Stomach (tissue), 9 donors: Measurements from ENCODE around the gene SAMD3. TPM values are rescaled to one million over a fixed set of nuclear protein-coding genes. Genes with fewer than 3 reads are reported as not detected.

Source experiments
- DNase-seq, 2 donors: peaks; one replicate each; pipeline versions ENCODE4 v3.0.0 to v3.0.0-alpha.2; 2013 to 2019
- H3K27ac ChIP-seq, 5 donors: fragments of 200-600 bp in 4 of 5; sonication (generic) in 4 of 5; one replicate each; pipeline ENCODE4 v1.5.1; 2013 to 2019; ENCODE audit warnings: mild to moderate bottlenecking in 1 of 5, moderate library complexity in 1 of 5
- H3K27me3 ChIP-seq, 3 donors: fragments of 200-600 bp; sonication (generic); one replicate each; pipeline ENCODE4 v1.5.1; 2017 to 2019; ENCODE audit warnings: mixed run types in 1 of 3
- H3K36me3 ChIP-seq, 4 donors: fragments of 200-600 bp; sonication (generic); 1 replicate in 3 of 4; 2 replicates in 1 of 4; pipeline ENCODE4 v1.5.1; 2016 to 2019
- H3K4me1 ChIP-seq, 4 donors: fragments of 200-600 bp; sonication (generic); one replicate each; pipeline ENCODE4 v1.5.1; 2016 to 2019
- H3K4me3 ChIP-seq, 4 donors: fragments of 200-600 bp; sonication (generic) in 3 of 4; one replicate each; pipeline ENCODE4 v1.5.1; 2016 to 2019; ENCODE audit warnings: mild to moderate bottlenecking in 1 of 4
- H3K9me3 ChIP-seq, 4 donors: fragments of 200-600 bp; sonication (generic); one replicate each; pipeline ENCODE4 v1.5.1; 2016 to 2019
- EP300 ChIP-seq: sonication (generic); formaldehyde crosslinking; IDR thresholded peaks from one replicate; pipeline ENCODE4 v1.6.1; 2017; ENCODE audit warnings: antibody characterized with exemption
- POLR2A ChIP-seq, 4 donors: fragments of 450-650 bp; IDR thresholded peaks; one replicate each; pipeline ENCODE4 v1.6.1; 2016; ENCODE audit warnings: antibody characterized with exemption in 4 of 4, control low read depth in 2 of 4, mild to moderate bottlenecking in 1 of 4, moderate library complexity in 1 of 4
- POLR2AphosphoS5 ChIP-seq, 3 donors: sonication (generic); formaldehyde crosslinking; IDR thresholded peaks; one replicate each; pipeline ENCODE4 v1.6.1; 2016; ENCODE audit warnings: antibody characterized with exemption in 3 of 3
- WGBS, 5 donors: extraction: QIAGEN DNeasy Blood & Tissue Kit in 3 of 5; methylation state at CpG; one replicate each; pipeline versions ENCODE4 v1.1.5 to v1.1.7; 2013 to 2018; 5-methylcytosine and 5-hydroxymethylcytosine counted together
- intact Hi-C: fragments of 100-400 bp; cut with DNase I; formaldehyde crosslinking; loops from one replicate; pipeline ENCODE4 v1.15.1; 2023; ENCODE audit warnings: low total_unique reads
- polyA plus RNA-seq, 3 donors: library from polyadenylated mRNA; stranded (reverse); fragments of 200-250 nt; gene quantifications; one replicate each; pipeline ENCODE4 v1.2.3, GENCODE V29; 2013
- total RNA-seq, 5 donors: library from RNA; depleted of rRNA; stranded (reverse); fragments of >200 nt; gene quantifications; one replicate each; pipeline versions ENCODE4 v1.1.0 to v1.2.3, GENCODE V29; 2014 to 2016
- TF ChIP-seq, protein P1 (sequence below), 7 experiments: fragments of 450-650 bp in 4 of 7; fragments of 200-600 bp in 3 of 7; sonication (generic) in 3 of 7; IDR thresholded peaks; one replicate each; pipeline ENCODE4 v1.5.1; 2016 to 2019; ENCODE audit warnings: antibody characterized with exemption in 7 of 7, control low read depth in 2 of 7, mild to moderate bottlenecking in 1 of 7
- donor health status: healthy with polysubstance abuse.
- donor health status: Bipolar disorder and iron deficiency.
- donor health status: healthy.

SAMD3 gene
- total and polyA plus RNA-seq, 8 donors, result 0.15 to 4.2 (median 1.3) TPM; not detected in 2

DNA sequence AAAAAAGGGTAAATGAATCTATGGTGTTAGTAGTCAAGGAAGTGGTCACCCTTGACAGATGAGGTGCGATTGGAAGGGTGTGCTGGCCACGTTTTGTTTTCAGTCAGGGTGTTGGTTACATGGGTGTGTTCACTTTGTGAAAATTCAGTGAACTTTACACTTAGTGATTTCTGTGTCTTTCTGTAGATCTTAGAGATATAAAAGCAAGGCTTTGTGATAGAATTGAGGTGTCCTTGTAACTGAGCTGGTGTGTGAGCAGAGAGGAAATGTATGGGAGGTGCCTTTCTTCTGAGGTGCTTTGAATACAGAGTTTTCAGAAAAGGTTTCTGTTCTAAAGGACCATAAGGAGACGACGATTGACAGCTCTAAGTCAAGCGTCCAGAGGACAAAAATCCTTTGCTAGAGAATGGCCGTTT, 90.5 kb downstream of the SAMD3 start:
- H3K4me1 ChIP-seq, result peaks cover 0 to 4% (median 0%) of the 10 kb centered on the region in 4 donors
- intact Hi-C loops, result no loop called here
- no peaks in the 10 kb centered on the region for H3K9me3 ChIP-seq
- peaks cover 0 to 15% (median 9%) of the 10 kb centered on the region in 4 donors for H3K36me3 ChIP-seq
- peak in 1 of 2 donors; percentile 78 for DNase-seq
- no peaks in the 10 kb centered on the region for H3K27me3 ChIP-seq
- no peak overlapping the region for H3K4me3 ChIP-seq
- TF ChIP-seq POLR2AphosphoS5 (IDR thresholded peaks at IDR 0.05), result no peak
- no peak for TF ChIP-seq POLR2A (IDR thresholded peaks at IDR 0.05)
- TF ChIP-seq, protein P1, sequence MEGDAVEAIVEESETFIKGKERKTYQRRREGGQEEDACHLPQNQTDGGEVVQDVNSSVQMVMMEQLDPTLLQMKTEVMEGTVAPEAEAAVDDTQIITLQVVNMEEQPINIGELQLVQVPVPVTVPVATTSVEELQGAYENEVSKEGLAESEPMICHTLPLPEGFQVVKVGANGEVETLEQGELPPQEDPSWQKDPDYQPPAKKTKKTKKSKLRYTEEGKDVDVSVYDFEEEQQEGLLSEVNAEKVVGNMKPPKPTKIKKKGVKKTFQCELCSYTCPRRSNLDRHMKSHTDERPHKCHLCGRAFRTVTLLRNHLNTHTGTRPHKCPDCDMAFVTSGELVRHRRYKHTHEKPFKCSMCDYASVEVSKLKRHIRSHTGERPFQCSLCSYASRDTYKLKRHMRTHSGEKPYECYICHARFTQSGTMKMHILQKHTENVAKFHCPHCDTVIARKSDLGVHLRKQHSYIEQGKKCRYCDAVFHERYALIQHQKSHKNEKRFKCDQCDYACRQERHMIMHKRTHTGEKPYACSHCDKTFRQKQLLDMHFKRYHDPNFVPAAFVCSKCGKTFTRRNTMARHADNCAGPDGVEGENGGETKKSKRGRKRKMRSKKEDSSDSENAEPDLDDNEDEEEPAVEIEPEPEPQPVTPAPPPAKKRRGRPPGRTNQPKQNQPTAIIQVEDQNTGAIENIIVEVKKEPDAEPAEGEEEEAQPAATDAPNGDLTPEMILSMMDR (IDR thresholded peaks at IDR 0.05), result no peak
- no peak for TF ChIP-seq EP300
- 47 to 59% (median 54%) methylated on average over 6 of the region's 6 CpGs for WGBS, 5 donors
- H3K27ac ChIP-seq, result no peak overlapping the region

DNA sequence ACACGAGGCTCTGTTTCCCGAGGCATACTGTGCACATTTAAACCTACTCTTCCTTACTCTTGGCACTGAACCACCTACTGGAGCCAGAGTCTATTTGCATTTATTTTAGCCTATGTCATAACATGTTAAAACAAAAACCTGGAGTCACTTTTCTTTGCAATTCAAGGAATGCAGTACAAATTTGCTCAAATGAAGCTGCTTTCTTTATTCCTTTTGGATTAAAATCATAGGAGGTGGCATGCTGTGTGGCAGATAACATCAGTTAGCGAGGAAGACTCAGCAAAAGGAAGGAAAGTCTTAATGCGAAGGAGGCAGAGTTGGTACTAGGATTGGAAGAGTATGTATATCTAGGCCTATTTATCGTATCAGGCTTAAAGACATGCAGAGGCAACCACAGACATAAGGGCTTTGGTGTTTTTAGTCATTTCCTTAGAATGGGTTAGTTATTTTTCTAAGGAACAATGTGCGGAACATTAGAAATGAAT, 92.9 kb downstream of the SAMD3 start:
- intact Hi-C loops, result no loop called here
- H3K27me3 ChIP-seq, result no peaks in the 10 kb centered on the region
- H3K4me3 ChIP-seq, result no peak overlapping the region
- H3K27ac ChIP-seq, result no peak overlapping the region
- peaks cover 0 to 10% (median 2%) of the 10 kb centered on the region in 4 donors for H3K36me3 ChIP-seq
- H3K4me1 ChIP-seq, result peaks cover 0 to 4% (median 0%) of the 10 kb centered on the region in 4 donors
- no peak for DNase-seq
- H3K9me3 ChIP-seq, result no peaks in the 10 kb centered on the region
- TF ChIP-seq POLR2A (IDR thresholded peaks at IDR 0.05) (no peak), EP300 (no peak), POLR2AphosphoS5 (IDR thresholded peaks at IDR 0.05) (no peak)
- TF ChIP-seq, protein P1 (IDR thresholded peaks at IDR 0.05), result no peak
- 89 to 91% (median 90%) methylated on average over 6 of the region's 6 CpGs for WGBS, 5 donors

DNA sequence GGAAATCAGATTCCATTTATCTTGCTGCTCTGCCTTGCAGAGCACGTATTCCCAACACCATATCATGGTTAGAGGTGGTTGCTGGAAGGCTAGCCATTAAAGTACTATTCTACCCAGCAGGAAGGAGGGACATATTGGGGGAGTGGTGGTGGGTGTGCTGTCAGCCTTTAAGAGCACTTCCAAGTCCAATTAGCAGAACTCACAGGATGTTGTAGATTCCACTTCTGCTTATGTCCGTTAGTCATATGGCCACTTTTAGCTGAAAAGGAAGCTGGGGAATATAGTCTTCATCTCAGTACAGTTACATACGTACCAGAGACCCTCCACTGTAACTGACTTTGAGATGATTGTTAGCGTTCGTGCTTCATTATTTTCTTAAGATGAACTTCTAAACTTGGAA, 94.4 kb downstream of the SAMD3 start:
- Histone ChIP-seq H3K4me3 (no peak overlapping the region), H3K27me3 (no peaks in the 10 kb centered on the region), H3K27ac (no peak overlapping the region), H3K36me3 (peaks cover 0 to 2% (median 0%) of the 10 kb centered on the region in 4 donors), H3K9me3 (no peaks in the 10 kb centered on the region), H3K4me1 (peaks cover 0 to 4% (median 0%) of the 10 kb centered on the region in 4 donors)
- WGBS, 5 donors, result 85 to 96% (median 93%) methylated on average over 5 of the region's 5 CpGs
- TF ChIP-seq, protein P1 (IDR thresholded peaks at IDR 0.05), result no peak
- TF ChIP-seq POLR2A (IDR thresholded peaks at IDR 0.05), result no peak
- DNase-seq, result no peak
- intact Hi-C loops, result no loop called here

DNA sequence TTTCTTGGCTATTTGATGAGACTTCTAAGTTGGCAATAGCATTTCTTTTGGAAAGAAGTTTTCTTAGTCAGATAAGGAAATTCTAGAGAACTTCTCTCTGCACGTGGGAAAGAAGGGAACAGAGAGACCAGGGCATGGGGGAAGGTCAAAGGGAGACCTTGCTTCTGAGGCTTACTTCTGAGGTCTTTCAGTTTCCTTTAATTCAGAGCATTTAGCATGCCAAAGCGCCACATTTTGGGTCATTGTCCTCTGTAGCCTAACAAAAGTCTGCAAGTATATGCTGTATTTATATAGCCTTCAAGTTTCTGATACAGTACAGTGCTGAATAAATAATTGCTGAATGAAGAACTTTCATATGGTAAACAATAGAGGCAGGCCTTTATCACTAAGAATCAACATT, 95.6 kb downstream of the SAMD3 start:
- no peaks in the 10 kb centered on the region for H3K9me3 ChIP-seq
- intact Hi-C loops, result no loop called here
- peaks cover 0 to 4% (median 0%) of the 10 kb centered on the region in 4 donors for H3K36me3 ChIP-seq
- peaks cover 0 to 4% (median 0%) of the 10 kb centered on the region in 4 donors for H3K4me1 ChIP-seq
- WGBS, 5 donors, result 21 to 52% (median 32%) methylated on average over 2 of the region's 2 CpGs
- no peak overlapping the region for H3K4me3 ChIP-seq
- no peaks in the 10 kb centered on the region for H3K27me3 ChIP-seq
- TF ChIP-seq EP300 (no peak), POLR2A (IDR thresholded peaks at IDR 0.05) (no peak)
- TF ChIP-seq, protein P1 (IDR thresholded peaks at IDR 0.05), result no peak
- no peak overlapping the region for H3K27ac ChIP-seq
- DNase-seq, result no peak
